Neural cell (in vitro differentiated cells): ENCODE measurements around the gene ASIC4. TPM values are rescaled to one million over a fixed set of nuclear protein-coding genes. Genes with fewer than 3 reads are reported as not detected.

ENCODE experiments used
- H2AFZ ChIP-seq: fragments of 200-600, 300-800 bp; sonication (generic), shearing (Covaris generic); 2 replicates; pipeline ENCODE4 v1.6.0; 2014; ENCODE audit warnings: low read depth, mild to moderate bottlenecking, antibody characterized with exemption, low read length, moderate library complexity
- H3F3A ChIP-seq: fragments of 200-600 bp; shearing (Covaris generic); 2 replicates; pipeline ENCODE4 v1.6.1; 2016; ENCODE audit warnings: mild to moderate bottlenecking, moderate library complexity, mixed read lengths, antibody characterized with exemption, low read length; ENCODE audit not compliant: insufficient read depth, poor library complexity, severe bottlenecking
- H3K27ac ChIP-seq: fragments of 200-600, 300-800 bp; sonication (generic), shearing (Covaris generic); 2 replicates; pipeline ENCODE4 v1.5.1; 2014; ENCODE audit warnings: mild to moderate bottlenecking, low read length, moderate library complexity
- H3K27me3 ChIP-seq: fragments of 300-800, 200-600 bp; sonication (generic), shearing (Covaris generic); 2 replicates; pipeline ENCODE4 v1.6.0; 2014; ENCODE audit warnings: mild to moderate bottlenecking, low read depth, low read length, moderate library complexity; ENCODE audit not compliant: insufficient read depth
- H3K36me3 ChIP-seq: fragments of 300-800, 200-600 bp; sonication (generic), shearing (Covaris generic); 2 replicates; pipeline ENCODE4 v1.5.1; 2014; ENCODE audit warnings: mild to moderate bottlenecking, antibody characterized with exemption, low read length, moderate library complexity; ENCODE audit not compliant: insufficient read depth
- H3K4me2 ChIP-seq: fragments of 300-800, 200-600 bp; sonication (generic), shearing (Covaris generic); 2 replicates; pipeline ENCODE4 v1.6.0; 2014; ENCODE audit warnings: mild to moderate bottlenecking, low read length
- H3K4me3 ChIP-seq: fragments of 300-800, 200-600 bp; sonication (generic), shearing (Covaris generic); 2 replicates; pipeline ENCODE4 v1.5.1; 2014; ENCODE audit warnings: mild to moderate bottlenecking, low read length, moderate library complexity
- H3K79me2 ChIP-seq: fragments of 200-600 bp; shearing (Covaris generic); replicated peaks from 2 replicates; pipeline ENCODE4 v1.6.0; 2014; ENCODE audit warnings: mild to moderate bottlenecking, low read length, moderate library complexity; ENCODE audit not compliant: insufficient read depth
- H3K9ac ChIP-seq: fragments of 300-800, 200-600 bp; sonication (generic), shearing (Covaris generic); 2 replicates; pipeline ENCODE4 v1.6.1; 2016; ENCODE audit warnings: mild to moderate bottlenecking, low read length, mixed read lengths
- H3K9me2 ChIP-seq: fragments of 200-600 bp; shearing (Covaris generic); 2 replicates; pipeline ENCODE4 v1.6.1; 2016; ENCODE audit warnings: mild to moderate bottlenecking, low read length, mixed read lengths; ENCODE audit not compliant: insufficient read depth
- H3K9me3 ChIP-seq: fragments of 200-600, 300-800 bp; sonication (generic), shearing (Covaris generic); 2 replicates; pipeline ENCODE4 v1.6.1; 2016; ENCODE audit warnings: mild to moderate bottlenecking, mixed run types, low read length, moderate library complexity, mixed read lengths
- H4K20me1 ChIP-seq: fragments of 200-600 bp; shearing (Covaris generic); 2 replicates; pipeline ENCODE4 v1.6.1; 2016; ENCODE audit warnings: mild to moderate bottlenecking, mixed run types; ENCODE audit not compliant: insufficient read depth
- CTCF ChIP-seq: fragments of 450-650 bp; IDR thresholded peaks from 2 replicates; pipeline ENCODE4 v1.5.1; 2014; ENCODE audit warnings: antibody characterized with exemption, mild to moderate bottlenecking, moderate library complexity; ENCODE audit not compliant: poor library complexity, severe bottlenecking
- EP300 ChIP-seq: fragments of 450-650 bp; conservative IDR thresholded peaks from 2 replicates; pipeline ENCODE4 v1.6.1; 2014; ENCODE audit warnings: antibody characterized with exemption, mild to moderate bottlenecking, moderate library complexity; ENCODE audit not compliant: poor library complexity, severe bottlenecking
- EZH2 ChIP-seq: fragments of 200-600, 300-800 bp; shearing (Covaris generic), sonication (generic); IDR thresholded peaks from 2 replicates; pipeline ENCODE4 v1.6.1; 2014; ENCODE audit warnings: antibody characterized with exemption, low read length, borderline replicate concordance, mild to moderate bottlenecking; ENCODE audit not compliant: insufficient read depth, poor library complexity, severe bottlenecking
- MXI1 ChIP-seq: fragments of 450-650 bp; conservative IDR thresholded peaks from 2 replicates; pipeline ENCODE4 v1.6.1; 2014; ENCODE audit warnings: antibody characterized with exemption, mild to moderate bottlenecking; ENCODE audit not compliant: poor library complexity, severe bottlenecking
- POLR2AphosphoS5 ChIP-seq: IDR thresholded peaks from 2 replicates; pipeline ENCODE4 v1.6.1; 2012
- RAD21 ChIP-seq: fragments of 450-650 bp; conservative IDR thresholded peaks from 2 replicates; pipeline ENCODE4 v1.6.1; 2014; ENCODE audit warnings: antibody characterized with exemption, mild to moderate bottlenecking, moderate library complexity
- SMC3 ChIP-seq: fragments of 450-650 bp; conservative IDR thresholded peaks from 2 replicates; pipeline ENCODE4 v1.6.1; 2014; ENCODE audit warnings: antibody characterized with exemption, mild to moderate bottlenecking, moderate library complexity; ENCODE audit not compliant: poor library complexity
- TAF1 ChIP-seq: IDR thresholded peaks from 2 replicates; pipeline ENCODE4 v1.6.1; 2012; ENCODE audit warnings: low read depth
- polyA plus RNA-seq: library from polyadenylated mRNA; depleted of rRNA; stranded (reverse); fragments of >200 nt; gene quantifications from 2 replicates; pipeline ENCODE4 v1.2.3, GENCODE V29; 2014
- TF ChIP-seq, protein P1 (sequence below): IDR thresholded peaks from 2 replicates; pipeline ENCODE4 v1.6.1; 2012; ENCODE audit warnings: borderline replicate concordance

The ASIC4 gene
- polyA plus RNA-seq, 1 donor from 2014 or later = 2.7 TPM

DNA sequence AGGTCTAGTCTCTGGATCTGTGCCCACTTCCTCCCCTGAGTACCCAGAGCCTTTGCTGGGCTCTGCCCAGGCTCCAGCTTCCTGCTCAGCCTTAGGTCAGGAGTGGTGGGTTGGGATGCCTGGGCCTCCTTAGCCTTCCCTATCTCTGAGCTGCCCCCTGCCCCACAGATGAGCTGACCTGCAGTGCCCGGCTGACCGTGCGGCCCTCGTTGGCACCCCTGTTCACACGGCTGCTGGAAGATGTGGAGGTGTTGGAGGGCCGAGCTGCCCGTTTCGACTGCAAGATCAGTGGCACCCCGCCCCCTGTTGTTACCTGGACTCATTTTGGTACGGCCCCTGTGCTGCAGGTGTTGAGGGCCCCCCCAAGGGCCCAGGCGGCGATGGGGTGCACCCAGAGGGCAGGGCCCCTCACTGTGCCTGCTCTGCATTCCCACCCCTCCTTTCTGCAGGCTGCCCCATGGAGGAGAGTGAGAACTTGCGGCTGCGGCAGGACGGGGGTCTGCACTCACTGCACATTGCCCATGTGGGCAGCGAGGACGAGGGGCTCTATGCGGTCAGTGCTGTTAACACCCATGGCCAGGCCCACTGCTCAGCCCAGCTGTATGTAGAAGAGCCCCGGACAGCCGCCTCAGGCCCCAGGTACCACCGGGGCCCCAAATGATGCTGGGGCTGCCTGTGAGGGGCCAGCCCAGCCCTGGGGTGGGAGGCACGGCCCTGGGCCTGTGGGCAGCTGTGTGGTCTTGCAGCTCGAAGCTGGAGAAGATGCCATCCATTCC is 45.7 kb upstream of the ASIC4 start:
- Histone ChIP-seq H3K4me3 (no peak overlapping the region), H3K36me3 (no peaks in the 10 kb centered on the region), H3K79me2 (no peaks in the 10 kb centered on the region), H3K9ac (no peak overlapping the region), H4K20me1 (no peaks in the 10 kb centered on the region), H3K4me2 (no peak overlapping the region), H3K27ac (no peak overlapping the region), H2AFZ (no peak overlapping the region), H3K27me3 (no peaks in the 10 kb centered on the region), H3F3A (no peaks in the 10 kb centered on the region), H3K9me3 (no peaks in the 10 kb centered on the region), H3K9me2 (no peaks in the 10 kb centered on the region)
- TF ChIP-seq, protein P1, sequence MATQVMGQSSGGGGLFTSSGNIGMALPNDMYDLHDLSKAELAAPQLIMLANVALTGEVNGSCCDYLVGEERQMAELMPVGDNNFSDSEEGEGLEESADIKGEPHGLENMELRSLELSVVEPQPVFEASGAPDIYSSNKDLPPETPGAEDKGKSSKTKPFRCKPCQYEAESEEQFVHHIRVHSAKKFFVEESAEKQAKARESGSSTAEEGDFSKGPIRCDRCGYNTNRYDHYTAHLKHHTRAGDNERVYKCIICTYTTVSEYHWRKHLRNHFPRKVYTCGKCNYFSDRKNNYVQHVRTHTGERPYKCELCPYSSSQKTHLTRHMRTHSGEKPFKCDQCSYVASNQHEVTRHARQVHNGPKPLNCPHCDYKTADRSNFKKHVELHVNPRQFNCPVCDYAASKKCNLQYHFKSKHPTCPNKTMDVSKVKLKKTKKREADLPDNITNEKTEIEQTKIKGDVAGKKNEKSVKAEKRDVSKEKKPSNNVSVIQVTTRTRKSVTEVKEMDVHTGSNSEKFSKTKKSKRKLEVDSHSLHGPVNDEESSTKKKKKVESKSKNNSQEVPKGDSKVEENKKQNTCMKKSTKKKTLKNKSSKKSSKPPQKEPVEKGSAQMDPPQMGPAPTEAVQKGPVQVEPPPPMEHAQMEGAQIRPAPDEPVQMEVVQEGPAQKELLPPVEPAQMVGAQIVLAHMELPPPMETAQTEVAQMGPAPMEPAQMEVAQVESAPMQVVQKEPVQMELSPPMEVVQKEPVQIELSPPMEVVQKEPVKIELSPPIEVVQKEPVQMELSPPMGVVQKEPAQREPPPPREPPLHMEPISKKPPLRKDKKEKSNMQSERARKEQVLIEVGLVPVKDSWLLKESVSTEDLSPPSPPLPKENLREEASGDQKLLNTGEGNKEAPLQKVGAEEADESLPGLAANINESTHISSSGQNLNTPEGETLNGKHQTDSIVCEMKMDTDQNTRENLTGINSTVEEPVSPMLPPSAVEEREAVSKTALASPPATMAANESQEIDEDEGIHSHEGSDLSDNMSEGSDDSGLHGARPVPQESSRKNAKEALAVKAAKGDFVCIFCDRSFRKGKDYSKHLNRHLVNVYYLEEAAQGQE = no peak
- no peak for TF ChIP-seq EZH2
- no peak for TF ChIP-seq POLR2AphosphoS5
- TF ChIP-seq EP300 = no peak
- no peak for TF ChIP-seq TAF1
- no peak for TF ChIP-seq SMC3
- no peak for TF ChIP-seq CTCF
- no peak for TF ChIP-seq RAD21
- TF ChIP-seq MXI1 = no peak

DNA sequence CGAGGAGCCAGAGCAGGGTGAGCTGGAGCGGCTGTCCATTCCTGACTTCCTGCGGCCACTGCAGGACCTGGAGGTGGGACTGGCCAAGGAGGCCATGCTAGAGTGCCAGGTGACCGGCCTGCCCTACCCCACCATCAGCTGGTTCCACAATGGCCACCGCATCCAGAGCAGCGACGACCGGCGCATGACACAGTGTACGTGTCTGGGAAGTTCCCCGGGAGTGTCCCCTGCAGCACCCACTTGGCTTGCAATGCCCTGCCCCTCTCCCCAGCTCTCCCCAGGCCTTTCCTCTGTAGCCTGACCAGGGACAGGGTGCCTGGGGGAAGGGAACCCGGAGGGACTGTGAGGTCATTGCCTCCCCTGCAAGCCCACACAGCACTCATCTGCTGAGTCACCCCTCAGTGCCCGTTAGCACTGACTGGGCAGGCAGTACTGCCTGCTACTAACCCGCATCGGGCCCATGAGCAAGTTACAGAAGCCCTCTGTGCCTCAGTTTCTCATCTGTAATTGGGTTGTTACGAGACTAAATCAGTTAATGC is 45.0 kb upstream of the ASIC4 start:
- H4K20me1 ChIP-seq = no peaks in the 10 kb centered on the region
- no peak overlapping the region for H3K4me2 ChIP-seq
- H3K27ac ChIP-seq = no peak overlapping the region
- H3K4me3 ChIP-seq = no peak overlapping the region
- no peaks in the 10 kb centered on the region for H3K9me2 ChIP-seq
- no peaks in the 10 kb centered on the region for H3K9me3 ChIP-seq
- no peaks in the 10 kb centered on the region for H3K27me3 ChIP-seq
- H3F3A ChIP-seq = no peaks in the 10 kb centered on the region
- no peak overlapping the region for H2AFZ ChIP-seq
- no peak overlapping the region for H3K9ac ChIP-seq
- TF ChIP-seq TAF1 (no peak), CTCF (no peak), MXI1 (no peak), EZH2 (no peak), SMC3 (no peak), RAD21 (no peak), POLR2AphosphoS5 (no peak), EP300 (no peak)
- TF ChIP-seq, protein P1 = no peak
- no peaks in the 10 kb centered on the region for H3K36me3 ChIP-seq
- no peaks in the 10 kb centered on the region for H3K79me2 ChIP-seq
